LNCaP clone FGC (cell line): Measurements from ENCODE around the gene TTN.

Experiments
- DNase-seq: peaks from one replicate; pipeline ENCODE4 v3.0.0-alpha.2; 2011; ENCODE audit warnings: low read depth
- H3K4me3 ChIP-seq: 2 replicates; pipeline ENCODE4 v1.5.1; 2011; ENCODE audit warnings: mild to moderate bottlenecking, low read depth, low read length, control low read depth
- TF ChIP-seq, protein P1 (sequence below): IDR thresholded peaks from 2 replicates; pipeline ENCODE4 v1.5.1; 2012; ENCODE audit warnings: mild to moderate bottlenecking; ENCODE audit not compliant: control insufficient read depth, insufficient read depth; ENCODE audit errors: extremely low read depth

TTN gene

DNA sequence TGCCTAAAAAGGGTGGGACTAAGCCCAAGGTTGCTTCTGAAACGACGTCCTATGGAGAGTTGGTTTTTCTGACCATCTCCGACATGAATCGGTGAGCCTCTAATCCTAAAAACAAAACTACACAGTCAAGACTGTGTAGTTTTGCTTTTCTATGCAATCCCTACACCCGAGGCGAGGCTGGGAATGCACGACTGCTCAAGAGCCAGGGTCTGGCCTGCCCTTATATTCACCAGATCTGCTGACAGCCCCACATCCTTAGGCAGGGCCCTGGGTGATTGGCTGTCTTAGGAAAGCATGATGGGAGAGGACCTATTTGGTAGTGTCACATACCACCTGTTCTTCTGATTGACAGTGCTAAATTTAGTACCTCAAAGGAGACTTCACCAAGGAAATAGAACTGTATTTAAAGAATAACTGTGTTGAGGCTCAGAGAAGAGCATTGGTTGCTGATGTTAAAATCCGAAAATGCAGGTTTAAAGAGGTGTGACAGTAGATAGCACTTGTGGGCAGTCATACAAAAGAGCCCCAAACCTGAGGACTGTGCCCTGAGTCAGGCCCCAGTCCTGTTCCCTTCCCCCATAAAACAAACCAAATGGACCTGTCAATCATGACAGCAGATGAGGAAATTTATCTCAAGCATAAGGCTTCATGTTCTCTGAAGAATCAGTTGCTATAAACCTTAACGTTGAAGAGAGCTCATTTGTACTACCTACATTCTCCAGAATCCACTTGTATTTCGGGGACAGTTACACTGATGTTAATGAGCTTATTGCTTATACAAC lies at the start of gene TTN:
Gene TTN, minus strand, starts transcription at position 197 of the 782 bp plus-strand sequence. CDS start 2,781 bp downstream, outside the sequence.
- no peak within 1 kb of the TSS for H3K4me3 ChIP-seq
- DNase-seq = no peak
- TF ChIP-seq, protein P1, sequence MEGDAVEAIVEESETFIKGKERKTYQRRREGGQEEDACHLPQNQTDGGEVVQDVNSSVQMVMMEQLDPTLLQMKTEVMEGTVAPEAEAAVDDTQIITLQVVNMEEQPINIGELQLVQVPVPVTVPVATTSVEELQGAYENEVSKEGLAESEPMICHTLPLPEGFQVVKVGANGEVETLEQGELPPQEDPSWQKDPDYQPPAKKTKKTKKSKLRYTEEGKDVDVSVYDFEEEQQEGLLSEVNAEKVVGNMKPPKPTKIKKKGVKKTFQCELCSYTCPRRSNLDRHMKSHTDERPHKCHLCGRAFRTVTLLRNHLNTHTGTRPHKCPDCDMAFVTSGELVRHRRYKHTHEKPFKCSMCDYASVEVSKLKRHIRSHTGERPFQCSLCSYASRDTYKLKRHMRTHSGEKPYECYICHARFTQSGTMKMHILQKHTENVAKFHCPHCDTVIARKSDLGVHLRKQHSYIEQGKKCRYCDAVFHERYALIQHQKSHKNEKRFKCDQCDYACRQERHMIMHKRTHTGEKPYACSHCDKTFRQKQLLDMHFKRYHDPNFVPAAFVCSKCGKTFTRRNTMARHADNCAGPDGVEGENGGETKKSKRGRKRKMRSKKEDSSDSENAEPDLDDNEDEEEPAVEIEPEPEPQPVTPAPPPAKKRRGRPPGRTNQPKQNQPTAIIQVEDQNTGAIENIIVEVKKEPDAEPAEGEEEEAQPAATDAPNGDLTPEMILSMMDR = no peak

DNA sequence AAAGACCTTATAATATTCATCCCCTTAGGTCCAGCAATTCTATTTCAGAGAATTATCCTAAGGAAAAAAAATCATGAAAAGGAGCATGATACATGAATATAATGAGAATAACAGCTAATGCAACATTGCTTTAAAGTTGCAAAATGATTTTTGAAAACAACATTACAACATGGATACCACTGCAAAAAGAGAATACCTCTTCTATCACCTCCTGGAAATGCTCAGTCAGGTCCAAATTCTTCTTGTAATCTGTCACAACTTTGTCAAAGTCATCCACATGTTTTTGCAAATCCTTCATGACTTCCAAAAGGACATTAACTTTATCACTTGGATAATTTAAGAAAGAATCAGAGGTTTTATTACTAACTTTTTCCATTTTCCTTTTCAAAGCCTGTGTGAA lies 47.9 kb upstream of the TTN start:
- no peak for DNase-seq
- TF ChIP-seq, protein P1 = no peak
- H3K4me3 ChIP-seq = no peak overlapping the region

DNA sequence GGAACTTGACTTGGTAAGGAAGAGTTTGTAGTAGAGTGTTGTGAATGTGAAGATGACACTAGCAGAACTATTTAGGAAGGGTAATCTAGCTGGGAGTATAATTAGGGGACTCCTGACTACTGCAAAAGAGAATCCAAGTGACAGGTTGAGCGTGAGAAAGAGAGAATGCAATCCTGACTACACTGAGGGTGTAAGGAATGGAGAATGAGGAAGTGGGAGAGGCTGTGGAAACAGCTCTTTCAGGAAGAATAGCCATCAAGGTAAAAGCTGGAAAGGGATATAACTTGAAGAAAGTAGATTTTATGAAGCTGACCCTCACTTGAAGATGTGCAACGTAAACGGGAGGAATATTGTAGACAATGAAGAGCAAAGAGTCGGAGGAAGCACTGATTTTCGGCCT lies 41.1 kb upstream of the TTN start:
- TF ChIP-seq, protein P1 = no peak
- H3K4me3 ChIP-seq = no peak overlapping the region
- no peak for DNase-seq

DNA sequence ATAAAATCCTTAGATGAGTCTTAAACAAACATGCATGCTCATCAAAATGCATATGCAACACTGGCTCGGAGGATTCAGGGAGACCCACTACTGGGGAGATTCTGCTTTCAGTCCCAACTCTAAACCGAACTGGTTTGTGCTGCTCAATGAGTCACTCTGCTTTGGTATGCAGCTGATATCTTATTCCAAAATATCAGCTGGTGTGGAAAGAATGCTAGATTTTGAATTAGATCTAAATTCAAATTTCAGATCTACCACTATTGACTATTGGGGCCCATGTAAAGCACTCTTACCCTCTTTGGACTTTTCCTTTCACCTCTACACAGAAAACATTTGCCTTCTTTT lies 39.2 kb upstream of the TTN start:
- no peak for DNase-seq
- TF ChIP-seq, protein P1 = no peak
- H3K4me3 ChIP-seq = no peak overlapping the region

DNA sequence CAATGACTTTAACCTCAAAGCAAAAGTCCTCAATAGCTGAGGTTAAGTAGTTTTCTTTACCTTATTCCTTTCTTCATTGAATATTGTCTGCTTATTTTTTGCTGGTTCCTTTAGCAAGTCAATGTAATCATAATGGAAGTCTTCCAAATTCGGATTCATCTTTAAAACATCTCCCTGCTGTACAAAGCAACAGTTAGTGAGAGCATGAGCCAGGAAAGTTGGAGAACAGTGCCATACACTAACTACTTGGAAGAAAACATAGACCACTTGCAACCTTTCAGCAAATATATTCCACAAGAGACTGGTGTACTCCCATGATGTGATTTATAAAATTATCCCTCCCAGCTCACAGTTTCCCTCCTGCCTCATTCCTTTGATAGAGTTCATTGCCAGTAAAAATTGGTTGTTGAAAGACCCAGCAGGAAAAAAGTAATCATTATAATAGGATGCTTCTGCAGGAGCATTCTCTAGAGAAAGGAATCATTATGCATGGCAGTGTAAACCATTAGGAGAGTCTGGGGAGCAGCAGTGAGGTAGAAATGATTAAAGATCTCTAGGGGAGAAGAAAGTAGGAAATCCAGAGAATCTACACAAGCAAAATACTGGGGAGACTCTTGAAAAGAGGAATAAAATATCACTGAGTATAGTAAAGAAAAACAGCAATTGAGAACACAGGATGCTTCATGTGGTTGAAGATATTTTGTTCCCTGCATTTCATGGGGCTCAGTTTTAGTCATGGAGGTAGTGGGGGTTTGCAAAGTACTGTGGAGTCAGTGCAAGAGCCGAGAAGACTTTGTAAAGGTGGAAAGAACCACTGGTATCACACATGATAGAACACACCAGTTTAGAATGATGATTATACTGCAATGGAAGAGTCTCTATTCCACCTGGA lies 38.6 kb upstream of the TTN start:
- TF ChIP-seq, protein P1 = no peak
- no peak for DNase-seq
- H3K4me3 ChIP-seq = no peak overlapping the region

DNA sequence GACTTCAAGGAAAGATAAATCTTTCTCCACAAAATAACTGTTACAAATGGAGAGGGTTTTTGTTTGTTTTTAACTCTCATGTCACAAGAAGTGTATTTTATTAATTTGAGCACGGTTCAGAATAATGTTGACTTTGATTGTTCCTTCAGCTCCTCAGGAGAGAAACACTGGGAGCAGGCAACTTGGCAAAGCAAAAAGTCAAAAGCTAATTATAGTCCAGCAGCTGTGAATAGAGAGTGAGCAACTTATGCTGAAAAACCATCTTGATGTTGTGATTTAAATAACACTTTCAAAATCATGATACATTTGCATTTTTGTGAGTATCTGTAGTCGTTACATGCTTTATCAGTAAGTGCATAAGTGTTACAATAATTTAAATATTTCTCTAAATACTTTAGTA lies 37.5 kb upstream of the TTN start:
- no peak overlapping the region for H3K4me3 ChIP-seq
- TF ChIP-seq, protein P1 = no peak
- no peak for DNase-seq
